GM18511 (cell line): ENCODE results near the gene SOCS3.

ENCODE experiments used
- ATAC-seq: cut with Tn5 transposase; IDR thresholded peaks from one replicate; pipeline ENCODE4 v1.9.1; 2021; ENCODE audit warnings: mild to moderate bottlenecking, moderate library complexity; ENCODE audit not compliant: unreplicated experiment

SOCS3 gene

GRCh38 chr17:78368854-78369495, 9.1 kb upstream of the SOCS3 start:
- no peak for ATAC-seq

- ATAC-seq = no peak
Measured at GRCh38 chr17:78368348-78368747, 8.5 kb upstream of the SOCS3 start.

GRCh38 chr17:78367193-78367592, 7.3 kb upstream of the SOCS3 start:
- no peak for ATAC-seq

- no peak for ATAC-seq
Measured at GRCh38 chr17:78366109-78366848, 6.4 kb upstream of the SOCS3 start.

- ATAC-seq = no peak
Measured at GRCh38 chr17:78365561-78366108, 5.8 kb upstream of the SOCS3 start.

- no peak for ATAC-seq
Measured at GRCh38 chr17:78364436-78365281, 4.8 kb upstream of the SOCS3 start.

GRCh38 chr17:78362671-78363070, 2.8 kb upstream of the SOCS3 start:
- ATAC-seq = no peak

- ATAC-seq = no peak
Measured at GRCh38 chr17:78362232-78362631, 2.4 kb upstream of the SOCS3 start.

GRCh38 chr17:78361225-78361701, 1.4 kb upstream of the SOCS3 start:
- no peak for ATAC-seq

- peak; percentile 29 for ATAC-seq
Measured at GRCh38 chr17:78360371-78361224, 721 bp upstream of the SOCS3 start.

- peak; percentile 4 for ATAC-seq
Measured at GRCh38 chr17:78359321-78359996, 418 bp downstream of the SOCS3 start.

- ATAC-seq = no peak
Measured at GRCh38 chr17:78358538-78359320, 1.1 kb downstream of the SOCS3 start.

- ATAC-seq = no peak
Measured at GRCh38 chr17:78357672-78358537, 2.0 kb downstream of the SOCS3 start.

GRCh38 chr17:78357177-78357586, 2.7 kb downstream of the SOCS3 start:
- no peak for ATAC-seq

- peak; percentile 73 for ATAC-seq
Measured at GRCh38 chr17:78356101-78356713, 3.7 kb downstream of the SOCS3 start.

- ATAC-seq = no peak
Measured at GRCh38 chr17:78355701-78356100, 4.2 kb downstream of the SOCS3 start.

- no peak for ATAC-seq
Measured at GRCh38 chr17:78355045-78355641, 4.7 kb downstream of the SOCS3 start.
